Kidney (tissue), 14 donors: ENCODE data around the gene LUZP1. TPM values are rescaled to one million over a fixed set of nuclear protein-coding genes. Genes with fewer than 3 reads are reported as not detected.

Experiments
- DNase-seq, 5 donors: peaks; one replicate each; pipeline ENCODE4 v3.0.0-alpha.2; 2013 to 2020
- FAIRE-seq: peaks from 2 replicates; lab custom pipeline; 2012; peaks lifted over from hg19 to GRCh38; lab: Jason Lieb, UNC
- H3K27ac ChIP-seq, 2 donors: one replicate each; pipeline ENCODE4 v1.7.0; 2013; ENCODE audit warnings: low read depth in 2 of 2, low read length in 2 of 2, inconsistent platforms in 1 of 2
- H3K27me3 ChIP-seq: one replicate; pipeline ENCODE4 v1.7.1; 2013; ENCODE audit warnings: low read length, inconsistent platforms; ENCODE audit not compliant: control insufficient read depth, insufficient read depth
- H3K36me3 ChIP-seq, 3 donors: one replicate each; pipeline versions ENCODE4 v1.7.0 to v1.7.1; 2013; ENCODE audit warnings: low read length in 3 of 3, control low read depth in 1 of 3, inconsistent platforms in 1 of 3; ENCODE audit not compliant: insufficient read depth in 3 of 3, control insufficient read depth in 2 of 3
- H3K4me1 ChIP-seq, 3 donors: one replicate each; pipeline versions ENCODE4 v1.7.0 to v1.7.1; 2013; ENCODE audit warnings: low read length in 3 of 3, inconsistent platforms in 1 of 3, low read depth in 1 of 3; ENCODE audit not compliant: control insufficient read depth in 2 of 3, insufficient read depth in 2 of 3
- H3K4me3 ChIP-seq, 3 donors: one replicate each; pipeline versions ENCODE4 v1.7.0 to v1.8.1; 2013; ENCODE audit warnings: low read length in 3 of 3, control low read depth in 1 of 3, inconsistent platforms in 1 of 3
- H3K9ac ChIP-seq, 3 donors: one replicate each; pipeline versions ENCODE4 v1.7.0 to v1.7.1; 2013; ENCODE audit warnings: low read length in 3 of 3, control low read depth in 1 of 3, inconsistent platforms in 1 of 3
- H3K9me3 ChIP-seq, 3 donors: one replicate each; pipeline versions ENCODE4 v1.7.0 to v1.7.1; 2013; ENCODE audit warnings: low read length in 3 of 3, control low read depth in 1 of 3, inconsistent platforms in 1 of 3; ENCODE audit not compliant: control insufficient read depth in 2 of 3, insufficient read depth in 1 of 3
- intact Hi-C: fragments of 100-400 bp; cut with DNase I; formaldehyde crosslinking; loops from one replicate; pipeline ENCODE4 v1.11.1; 2022
- polyA plus RNA-seq: library from polyadenylated mRNA; stranded (reverse); fragments of 350-450 nt; fragmentation: Illumina TruSeq; extraction: RNeasy Lipid Tissue Mini Kit (QIAGEN cat#74804); gene quantifications from one replicate; pipeline ENCODE4 v1.2.3, GENCODE V29; 2014; ENCODE audit warnings: low read depth, low replicate concordance; ENCODE audit not compliant: insufficient read depth
- total RNA-seq: library from RNA; stranded (reverse); fragmentation: NEBNext Ultra II Directional; extraction: Animal tissue kit (Norgen Biotek cat#: 25700); gene quantifications from one replicate; pipeline ENCODE4 v1.2.1, GENCODE V29; 2021
- TF ChIP-seq, protein P1 (sequence below): IDR thresholded peaks from 3 replicates; pipeline ENCODE4 v1.5.1; 2012; ENCODE audit warnings: mild to moderate bottlenecking, moderate library complexity, borderline replicate concordance; ENCODE audit not compliant: insufficient read depth; ENCODE audit errors: extremely low read depth
- donor health status: control.
- donor health status: control.
- donor health status: control.
- donor health status: control.
- donor health status: control.
- donor health status: DM: yes; HTN: yes; CAD: no.
- donor health status: Normal renal cell carcinoma (clear cell type).

LUZP1 gene
- total and polyA plus RNA-seq, 2 donors from 2014 or later, result 6.7 to 39.0 TPM

DNA sequence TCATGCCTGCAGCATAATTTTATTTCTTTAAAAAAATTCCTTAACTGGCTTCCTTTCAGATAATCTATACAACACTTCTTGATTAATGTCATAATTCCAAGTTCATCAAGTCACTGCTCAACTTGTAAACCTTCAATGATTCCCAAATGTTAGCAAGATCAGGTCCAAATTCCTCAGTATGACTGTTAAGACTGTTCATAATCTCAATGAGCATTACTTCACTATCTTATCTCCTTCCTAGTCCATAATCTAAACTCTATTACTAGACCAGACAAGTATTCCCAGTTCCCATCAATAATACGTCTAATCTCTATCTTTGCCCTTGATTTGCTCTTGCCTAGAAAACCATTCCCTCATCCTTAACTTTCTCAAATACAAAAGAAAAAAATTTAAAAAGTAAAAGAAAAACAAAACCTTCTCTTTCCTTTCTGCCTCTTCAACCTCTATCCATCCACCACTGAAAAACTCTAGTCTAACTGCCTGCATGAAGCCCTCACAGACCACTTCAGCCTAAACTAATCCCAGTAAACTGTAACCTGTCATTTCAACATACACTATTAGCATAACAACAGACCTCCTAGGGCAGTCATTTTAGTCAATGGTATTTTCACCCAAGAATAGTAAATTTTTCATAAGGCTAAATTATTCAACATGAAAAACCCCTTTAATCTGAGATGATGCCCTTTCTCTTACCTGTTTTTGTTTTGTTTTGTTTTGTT lies 15.5 kb downstream of the LUZP1 start:
- peaks cover 0 to 5% (median 4%) of the 10 kb centered on the region in 3 donors for H3K4me1 ChIP-seq
- FAIRE-seq (no peak), DNase-seq (no peak)
- intact Hi-C loops, result no loop called here
- no peaks in the 10 kb centered on the region for H3K27me3 ChIP-seq
- no peaks in the 10 kb centered on the region for H3K36me3 ChIP-seq
- H3K4me3 ChIP-seq, result no peak overlapping the region
- no peak overlapping the region for H3K27ac ChIP-seq
- TF ChIP-seq, protein P1, sequence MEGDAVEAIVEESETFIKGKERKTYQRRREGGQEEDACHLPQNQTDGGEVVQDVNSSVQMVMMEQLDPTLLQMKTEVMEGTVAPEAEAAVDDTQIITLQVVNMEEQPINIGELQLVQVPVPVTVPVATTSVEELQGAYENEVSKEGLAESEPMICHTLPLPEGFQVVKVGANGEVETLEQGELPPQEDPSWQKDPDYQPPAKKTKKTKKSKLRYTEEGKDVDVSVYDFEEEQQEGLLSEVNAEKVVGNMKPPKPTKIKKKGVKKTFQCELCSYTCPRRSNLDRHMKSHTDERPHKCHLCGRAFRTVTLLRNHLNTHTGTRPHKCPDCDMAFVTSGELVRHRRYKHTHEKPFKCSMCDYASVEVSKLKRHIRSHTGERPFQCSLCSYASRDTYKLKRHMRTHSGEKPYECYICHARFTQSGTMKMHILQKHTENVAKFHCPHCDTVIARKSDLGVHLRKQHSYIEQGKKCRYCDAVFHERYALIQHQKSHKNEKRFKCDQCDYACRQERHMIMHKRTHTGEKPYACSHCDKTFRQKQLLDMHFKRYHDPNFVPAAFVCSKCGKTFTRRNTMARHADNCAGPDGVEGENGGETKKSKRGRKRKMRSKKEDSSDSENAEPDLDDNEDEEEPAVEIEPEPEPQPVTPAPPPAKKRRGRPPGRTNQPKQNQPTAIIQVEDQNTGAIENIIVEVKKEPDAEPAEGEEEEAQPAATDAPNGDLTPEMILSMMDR, result no peak
- H3K9ac ChIP-seq, result no peak overlapping the region
- H3K9me3 ChIP-seq, result no peaks in the 10 kb centered on the region

DNA sequence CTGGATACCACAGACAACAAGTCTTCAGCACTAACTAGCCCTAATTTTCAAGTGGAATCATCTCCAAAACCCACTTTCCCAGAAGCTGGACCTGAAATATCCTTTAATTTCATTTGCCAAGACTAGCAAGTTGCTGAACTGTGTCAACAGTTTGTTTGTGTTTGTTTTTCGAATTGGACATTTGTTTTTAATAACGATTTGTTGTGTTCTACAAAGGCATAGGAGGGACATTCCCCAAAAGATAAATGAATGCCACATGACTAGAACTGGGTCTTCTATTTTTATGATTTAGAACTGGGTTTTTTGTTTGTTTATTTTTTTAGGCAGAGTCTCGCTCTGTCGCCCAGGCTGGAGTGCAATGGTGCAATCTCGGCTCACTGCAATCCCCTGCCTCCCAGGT lies 17.9 kb downstream of the LUZP1 start:
- H3K9ac ChIP-seq, result no peak overlapping the region
- TF ChIP-seq, protein P1, result no peak
- FAIRE-seq, result no peak
- no peaks in the 10 kb centered on the region for H3K36me3 ChIP-seq
- DNase-seq, result no peak
- no peak overlapping the region for H3K27ac ChIP-seq
- no peaks in the 10 kb centered on the region for H3K27me3 ChIP-seq
- intact Hi-C loops, result no loop called here
- peaks cover 0 to 4% (median 3%) of the 10 kb centered on the region in 3 donors for H3K4me1 ChIP-seq
- no peaks in the 10 kb centered on the region for H3K9me3 ChIP-seq
- H3K4me3 ChIP-seq, result no peak overlapping the region

DNA sequence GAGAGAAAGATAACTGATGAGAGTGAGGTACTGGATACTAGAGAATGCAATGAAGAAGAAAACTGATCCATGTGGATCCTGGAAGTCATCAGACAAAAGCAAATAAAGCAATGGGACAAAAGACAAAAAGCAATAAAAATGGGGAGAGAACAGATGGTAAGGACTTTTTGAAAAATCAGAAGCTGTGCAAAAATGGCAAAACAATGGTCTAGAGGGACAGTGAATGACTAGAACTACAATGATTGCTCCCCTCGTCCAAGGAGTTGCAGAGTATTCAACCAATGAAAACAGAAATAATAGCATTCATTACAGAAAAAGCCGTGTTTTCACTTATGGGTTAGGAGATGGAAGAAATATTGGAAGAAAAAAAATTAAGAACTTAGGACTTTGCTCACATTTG lies 18.5 kb downstream of the LUZP1 start:
- Histone ChIP-seq H3K27me3 (no peaks in the 10 kb centered on the region), H3K9me3 (no peaks in the 10 kb centered on the region), H3K4me3 (no peak overlapping the region), H3K36me3 (no peaks in the 10 kb centered on the region), H3K4me1 (peaks cover 0 to 4% (median 3%) of the 10 kb centered on the region in 3 donors), H3K27ac (no peak overlapping the region), H3K9ac (no peak overlapping the region)
- TF ChIP-seq, protein P1, result no peak
- DNase-seq (no peak), FAIRE-seq (no peak)
- intact Hi-C loops, result no loop called here

DNA sequence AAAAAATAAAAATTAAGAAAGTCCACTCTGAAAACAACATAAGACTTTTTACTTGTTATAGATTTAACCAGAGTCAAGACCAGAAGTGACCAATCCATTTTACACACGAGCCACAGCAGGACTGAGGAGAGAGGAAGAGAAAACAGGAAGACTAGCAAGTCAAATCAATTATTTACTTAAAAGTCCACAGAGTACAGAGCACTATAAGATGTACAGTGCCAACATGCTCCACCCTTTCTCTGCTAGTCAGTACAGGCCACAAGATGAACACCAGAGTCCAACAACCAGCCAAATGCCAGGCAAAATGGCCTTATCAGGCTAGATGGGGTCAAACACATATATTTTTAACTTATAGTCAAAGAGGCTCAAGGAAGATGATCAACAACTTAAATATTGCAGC lies 19.5 kb downstream of the LUZP1 start:
- peak in 2 of 5 donors; percentile 8 to 28 for DNase-seq
- no peaks in the 10 kb centered on the region for H3K36me3 ChIP-seq
- no peaks in the 10 kb centered on the region for H3K9me3 ChIP-seq
- H3K27ac ChIP-seq, result no peak overlapping the region
- H3K9ac ChIP-seq, result no peak overlapping the region
- H3K27me3 ChIP-seq, result no peaks in the 10 kb centered on the region
- TF ChIP-seq, protein P1, result no peak
- intact Hi-C loops, result no loop called here
- FAIRE-seq, result peak; percentile 64
- peaks cover 0 to 4% (median 3%) of the 10 kb centered on the region in 3 donors for H3K4me1 ChIP-seq
- no peak overlapping the region for H3K4me3 ChIP-seq
